Measurements from ENCODE around the gene ZDHHC4.

The ZDHHC4 gene

DNA sequence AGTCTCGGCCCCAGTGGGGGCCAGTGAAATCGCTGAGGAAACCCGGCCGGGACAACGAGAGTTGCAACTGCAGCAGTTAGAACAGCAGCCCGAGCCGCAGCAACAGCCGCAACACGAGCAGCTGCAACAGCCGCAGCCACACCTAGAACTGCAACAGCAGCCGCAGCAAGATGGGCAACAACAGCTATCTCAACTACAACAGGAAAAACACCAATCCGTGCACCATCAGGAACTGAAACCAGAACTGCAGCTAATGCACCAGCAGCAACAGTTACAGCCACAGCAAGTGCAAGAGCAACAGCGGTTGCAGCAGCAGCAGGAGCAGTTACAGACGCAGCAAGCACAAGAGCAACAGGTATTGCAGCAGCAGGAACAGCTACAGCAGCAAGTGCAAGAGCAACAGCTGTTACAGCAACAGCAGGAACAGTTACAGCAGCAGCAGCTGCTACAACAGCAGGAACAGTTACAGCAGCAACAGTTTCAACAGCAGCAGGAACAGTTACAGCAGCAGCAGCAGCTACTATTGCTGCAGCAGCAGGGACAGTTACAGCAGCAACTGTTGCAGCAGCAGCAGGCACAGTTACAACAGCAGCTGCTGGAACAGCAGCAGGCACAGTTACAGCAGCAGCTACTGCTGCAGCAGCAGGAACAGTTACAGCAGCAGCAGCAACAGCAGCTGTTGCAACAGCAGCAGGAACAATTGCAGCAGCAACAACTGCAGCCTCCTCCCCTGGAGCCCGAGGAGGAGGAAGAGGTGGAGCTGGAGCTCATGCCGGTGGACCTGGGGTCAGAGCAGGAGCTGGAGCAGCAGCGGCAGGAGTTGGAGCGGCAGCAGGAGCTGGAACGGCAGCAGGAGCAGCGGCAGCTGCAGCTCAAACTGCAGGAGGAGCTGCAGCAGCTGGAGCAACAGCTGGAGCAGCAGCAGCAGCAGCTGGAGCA lies 44.2 kb downstream of the ZDHHC4 start:
- Histone ChIP-seq H3K9ac (ENCODE audit: low read length) (no peak overlapping the region), H3K27me3 (ENCODE audit: low read depth, low read length) (no peaks in the 10 kb centered on the region), H3K36me3 (replicated peaks; ENCODE audit: low read depth, low read length) (no peaks in the 10 kb centered on the region), H3K4me3 (ENCODE audit: low read length) (peak overlapping the region; percentile 33; the same call in 1 of the 2 replicates), H2AFZ (ENCODE audit: low read depth, low read length) (no peak overlapping the region), H3K79me2 (ENCODE audit: low read length) (no peaks in the 10 kb centered on the region), H3K4me2 (ENCODE audit: low read length) (peak overlapping the region; percentile 36), H3K4me1 (ENCODE audit: low read length) (peaks cover 26% of the 10 kb centered on the region), H4K20me1 (ENCODE audit: insufficient read depth, low read length) (no peaks in the 10 kb centered on the region), H3K9me3 (ENCODE audit: insufficient read depth, low read length) (no peaks in the 10 kb centered on the region), H3K27ac (ENCODE audit: low read length) (no peak overlapping the region)
- TF ChIP-seq EZH2phosphoT487 (IDR thresholded peaks at IDR 0.05; ENCODE audit: low read depth) = no peak
- no peak for TF ChIP-seq CTCF (IDR thresholded peaks at IDR 0.05; ENCODE audit: low read depth, low read length)

DNA sequence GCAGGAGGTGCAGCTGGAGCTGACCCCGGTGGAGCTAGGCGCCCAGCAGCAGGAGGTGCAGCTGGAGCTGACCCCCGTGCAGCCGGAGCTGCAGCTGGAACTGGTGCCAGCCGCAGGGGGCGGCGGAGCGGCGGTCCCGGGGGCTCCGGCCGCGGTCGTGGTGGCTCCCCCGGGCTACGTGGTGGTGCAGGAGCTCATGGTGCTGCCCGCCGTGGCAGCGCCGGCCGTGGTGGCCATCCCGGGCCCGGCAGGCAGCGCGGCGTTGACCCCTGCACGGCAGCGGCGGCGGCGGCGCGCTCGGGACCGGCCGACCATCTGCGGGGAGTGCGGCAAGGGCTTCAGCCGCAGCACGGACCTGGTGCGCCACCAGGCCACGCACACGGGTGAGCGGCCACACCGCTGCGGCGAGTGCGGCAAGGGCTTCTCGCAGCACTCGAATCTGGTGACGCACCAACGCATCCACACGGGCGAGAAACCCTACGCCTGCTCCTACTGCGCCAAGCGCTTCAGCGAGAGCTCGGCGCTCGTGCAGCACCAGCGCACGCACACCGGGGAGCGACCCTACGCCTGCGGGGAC lies 45.0 kb downstream of the ZDHHC4 start:
- no peak for TF ChIP-seq EZH2phosphoT487 (IDR thresholded peaks at IDR 0.05; ENCODE audit: low read depth)
- no peak for TF ChIP-seq CTCF (IDR thresholded peaks at IDR 0.05; ENCODE audit: low read depth, low read length)
- no peaks in the 10 kb centered on the region for H3K27me3 ChIP-seq (ENCODE audit: low read depth, low read length)
- H2AFZ ChIP-seq (ENCODE audit: low read depth, low read length) = no peak overlapping the region
- no peak overlapping the region for H3K9ac ChIP-seq (ENCODE audit: low read length)
- H3K79me2 ChIP-seq (ENCODE audit: low read length) = no peaks in the 10 kb centered on the region
- no peak overlapping the region for H3K27ac ChIP-seq (ENCODE audit: low read length)
- no peaks in the 10 kb centered on the region for H3K36me3 ChIP-seq (replicated peaks; ENCODE audit: low read depth, low read length)
- H3K9me3 ChIP-seq (ENCODE audit: insufficient read depth, low read length) = no peaks in the 10 kb centered on the region
- H4K20me1 ChIP-seq (ENCODE audit: insufficient read depth, low read length) = no peaks in the 10 kb centered on the region
- H3K4me2 ChIP-seq (ENCODE audit: low read length) = no peak overlapping the region
- H3K4me1 ChIP-seq (ENCODE audit: low read length) = peaks cover 26% of the 10 kb centered on the region
- no peak overlapping the region for H3K4me3 ChIP-seq (ENCODE audit: low read length)

DNA sequence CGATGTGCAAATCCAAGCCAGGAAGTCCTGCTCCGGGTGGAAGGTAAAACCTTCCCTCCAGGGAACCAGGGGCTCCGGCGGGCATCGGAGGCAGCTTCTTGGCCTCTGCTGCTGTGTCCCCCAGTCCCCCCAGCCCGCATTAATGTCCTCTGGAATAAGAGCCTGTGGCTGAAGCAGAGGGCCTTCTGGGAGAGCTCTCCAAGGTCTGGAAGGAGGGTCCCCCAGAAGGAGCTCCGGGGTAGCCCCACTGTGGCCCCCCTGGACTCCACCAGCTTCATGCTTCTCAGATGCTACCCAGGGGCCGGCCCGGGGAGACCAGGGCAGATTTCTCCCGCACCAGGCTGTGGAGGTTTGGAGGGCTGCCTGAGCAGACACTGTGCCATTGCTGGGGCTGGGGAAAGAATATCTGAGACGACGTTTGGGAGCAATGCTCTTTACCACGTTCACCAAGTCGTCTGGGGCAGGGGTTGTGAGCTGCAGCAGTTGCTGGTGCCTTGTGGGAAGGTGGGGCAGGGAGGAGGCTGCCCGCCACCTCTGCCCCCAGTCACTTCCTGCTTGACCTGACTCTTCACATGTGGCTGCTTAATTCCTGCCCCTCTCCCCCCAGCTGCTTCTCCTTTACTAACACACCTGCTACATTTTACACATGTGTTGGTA lies 46.5 kb downstream of the ZDHHC4 start:
- Histone ChIP-seq H3K79me2 (ENCODE audit: low read length) (no peaks in the 10 kb centered on the region), H3K9ac (ENCODE audit: low read length) (no peak overlapping the region), H3K9me3 (ENCODE audit: insufficient read depth, low read length) (no peaks in the 10 kb centered on the region), H3K4me2 (ENCODE audit: low read length) (peak overlapping the region; percentile 20; the same call in 1 of the 2 replicates), H3K36me3 (replicated peaks; ENCODE audit: low read depth, low read length) (no peaks in the 10 kb centered on the region), H3K27me3 (ENCODE audit: low read depth, low read length) (no peaks in the 10 kb centered on the region), H2AFZ (ENCODE audit: low read depth, low read length) (peak overlapping the region; percentile 79; the same call in 1 of the 2 replicates), H3K27ac (ENCODE audit: low read length) (no peak overlapping the region), H3K4me1 (ENCODE audit: low read length) (peaks cover 26% of the 10 kb centered on the region), H3K4me3 (ENCODE audit: low read length) (no peak overlapping the region), H4K20me1 (ENCODE audit: insufficient read depth, low read length) (no peaks in the 10 kb centered on the region)
- TF ChIP-seq CTCF (IDR thresholded peaks at IDR 0.05; ENCODE audit: low read depth, low read length) = no peak
- no peak for TF ChIP-seq EZH2phosphoT487 (IDR thresholded peaks at IDR 0.05; ENCODE audit: low read depth)

DNA sequence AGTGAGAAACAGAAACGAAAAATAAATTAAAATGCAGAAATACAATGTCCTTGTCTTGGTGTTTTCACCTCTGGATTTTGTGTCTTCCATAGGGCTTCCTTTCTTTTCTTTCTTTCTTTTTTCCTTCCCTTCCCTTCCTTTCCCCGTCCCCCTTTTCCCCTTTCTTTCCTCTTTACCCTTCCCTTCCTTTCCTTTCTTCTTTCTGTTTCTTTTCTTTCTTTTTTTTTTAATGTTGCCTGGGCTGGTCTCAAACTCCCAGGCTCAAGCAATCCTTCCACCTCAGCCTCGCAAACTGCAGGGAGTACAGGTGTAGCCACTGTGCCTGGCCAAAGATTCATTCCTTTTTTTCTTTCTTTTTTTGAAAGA lies 47.0 kb downstream of the ZDHHC4 start:
- Histone ChIP-seq H3K27ac (ENCODE audit: low read length) (no peak overlapping the region), H3K27me3 (ENCODE audit: low read depth, low read length) (no peaks in the 10 kb centered on the region), H3K9ac (ENCODE audit: low read length) (no peak overlapping the region), H3K9me3 (ENCODE audit: insufficient read depth, low read length) (no peaks in the 10 kb centered on the region), H2AFZ (ENCODE audit: low read depth, low read length) (peak overlapping the region; percentile 79; the same call in 1 of the 2 replicates), H4K20me1 (ENCODE audit: insufficient read depth, low read length) (no peaks in the 10 kb centered on the region), H3K4me2 (ENCODE audit: low read length) (no peak overlapping the region), H3K36me3 (replicated peaks; ENCODE audit: low read depth, low read length) (no peaks in the 10 kb centered on the region), H3K4me1 (ENCODE audit: low read length) (peaks cover 26% of the 10 kb centered on the region), H3K4me3 (ENCODE audit: low read length) (no peak overlapping the region), H3K79me2 (ENCODE audit: low read length) (no peaks in the 10 kb centered on the region)
- TF ChIP-seq EZH2phosphoT487 (IDR thresholded peaks at IDR 0.05; ENCODE audit: low read depth) (no peak), CTCF (IDR thresholded peaks at IDR 0.05; ENCODE audit: low read depth, low read length) (no peak)
